CD1c-positive myeloid dendritic cell (primary cell): ENCODE data around the gene EGFR.

ENCODE experiments used
- DNase-seq: peaks from one replicate; pipeline ENCODE4 v3.0.0-alpha.2; 2016; ENCODE audit errors: extremely low spot score

Gene EGFR

GRCh38 chr7:55018361-55019190 lies at the start of gene EGFR:
Gene EGFR, plus strand, starts transcription at chr7:55019017. Its CDS starts 261 bp downstream, at chr7:55019278.
- DNase-seq, result no peak

- DNase-seq, result no peak
These were observed 49.4 kb upstream of the EGFR start for GRCh38 chr7:54969208-54969967.

- DNase-seq, result no peak
These were observed 46.0 kb upstream of the EGFR start for GRCh38 chr7:54972733-54973294.

- DNase-seq, result no peak
These were observed 40.3 kb upstream of the EGFR start for GRCh38 chr7:54978364-54979116.

- no peak for DNase-seq
These were observed 38.3 kb upstream of the EGFR start for GRCh38 chr7:54980521-54980920.

GRCh38 chr7:54981913-54982312 lies 36.9 kb upstream of the EGFR start:
- no peak for DNase-seq

GRCh38 chr7:54985426-54986330 lies 33.1 kb upstream of the EGFR start:
- DNase-seq, result no peak

GRCh38 chr7:54986716-54987115 lies 32.1 kb upstream of the EGFR start:
- DNase-seq, result no peak

- DNase-seq, result no peak
These were observed 31.0 kb upstream of the EGFR start for GRCh38 chr7:54987772-54988171.

- DNase-seq, result no peak
These were observed 30.3 kb upstream of the EGFR start for GRCh38 chr7:54988516-54988915.

- no peak for DNase-seq
These were observed 29.2 kb upstream of the EGFR start for GRCh38 chr7:54989453-54990225.

- no peak for DNase-seq
These were observed 27.5 kb upstream of the EGFR start for GRCh38 chr7:54991341-54991740.

- no peak for DNase-seq
These were observed 25.8 kb upstream of the EGFR start for GRCh38 chr7:54992871-54993475.

- DNase-seq, result no peak
These were observed 23.7 kb upstream of the EGFR start for GRCh38 chr7:54995166-54995565.

GRCh38 chr7:54995610-54996363 lies 23.0 kb upstream of the EGFR start:
- no peak for DNase-seq

- DNase-seq, result no peak
These were observed 22.4 kb upstream of the EGFR start for GRCh38 chr7:54996391-54996790.

- no peak for DNase-seq
These were observed 14.2 kb upstream of the EGFR start for GRCh38 chr7:55004579-55004978.

GRCh38 chr7:55005241-55005851 lies 13.5 kb upstream of the EGFR start:
- DNase-seq, result no peak

- DNase-seq, result no peak
These were observed 12.3 kb upstream of the EGFR start for GRCh38 chr7:55006499-55006898.
